SK-N-SH treated with all-trans-retinoic acid at 6 μM for 48 hours (cell line): Measurements from ENCODE around the gene JUND.

Experiments
- ESRRG ChIP-seq: fragments of 250-450 bp; sonication (Bioruptor Pico); IDR thresholded peaks from 2 replicates; pipeline ENCODE4 v1.6.1; 2021; ENCODE audit warnings: mild to moderate bottlenecking
- GLIS3 ChIP-seq: fragments of 250-450 bp; sonication (Bioruptor Pico); IDR thresholded peaks from 2 replicates; pipeline ENCODE4 v1.5.0; 2020; ENCODE audit warnings: mild to moderate bottlenecking, moderate library complexity
- ISL1 ChIP-seq: fragments of 250-450 bp; sonication (Bioruptor Pico); IDR thresholded peaks from 2 replicates; pipeline ENCODE4 v2.1.2; 2022; ENCODE audit warnings: mild to moderate bottlenecking, moderate library complexity
- RARB ChIP-seq: fragments of 250-450 bp; sonication (Bioruptor Pico); IDR thresholded peaks from 2 replicates; pipeline ENCODE4 v1.8.0; 2021; ENCODE audit warnings: mild to moderate bottlenecking, moderate library complexity
- TCF4 ChIP-seq: fragments of 250-450 bp; sonication (Bioruptor Pico); IDR thresholded peaks from 2 replicates; pipeline ENCODE4 v1.8.0; 2021; ENCODE audit warnings: mild to moderate bottlenecking, moderate library complexity, borderline replicate concordance
- ZFP30 ChIP-seq: fragments of 450-650 bp; formaldehyde crosslinking; IDR thresholded peaks from 2 replicates; pipeline ENCODE4 v1.5.0; 2022; ENCODE audit warnings: mild to moderate bottlenecking, moderate library complexity
- ZNF565 ChIP-seq: fragments of 450-650 bp; formaldehyde crosslinking; conservative IDR thresholded peaks from 2 replicates; pipeline ENCODE4 v1.5.0; 2020; ENCODE audit warnings: low read depth, mild to moderate bottlenecking, moderate library complexity
- ZNF70 ChIP-seq: fragments of 450-650 bp; formaldehyde crosslinking; IDR thresholded peaks from 2 replicates; pipeline ENCODE4 v1.5.0; 2020; ENCODE audit warnings: mild to moderate bottlenecking, moderate library complexity
- ZNF8 ChIP-seq: fragments of 450-650 bp; formaldehyde crosslinking; IDR thresholded peaks from 2 replicates; pipeline ENCODE4 v1.5.0; 2020; ENCODE audit warnings: mild to moderate bottlenecking, moderate library complexity
- TF ChIP-seq, protein P1 (sequence below): fragments of 250-450 bp; sonication (Bioruptor Pico); IDR thresholded peaks from 2 replicates; pipeline ENCODE4 v1.5.1; 2020; ENCODE audit warnings: low read depth, mild to moderate bottlenecking, moderate library complexity
- TF ChIP-seq, protein P2 (sequence below): fragments of 250-450 bp; sonication (Bioruptor Pico); IDR thresholded peaks from 2 replicates; pipeline ENCODE4 v1.8.0; 2021; ENCODE audit warnings: low read depth, mild to moderate bottlenecking, moderate library complexity, borderline replicate concordance
- TF ChIP-seq, protein P3 (sequence below): fragments of 250-450 bp; sonication (Bioruptor Pico); IDR thresholded peaks from 2 replicates; pipeline ENCODE4 v1.8.0; 2020; ENCODE audit warnings: mild to moderate bottlenecking, moderate library complexity, borderline replicate concordance
- TF ChIP-seq, protein P4 (sequence below): fragments of 250-450 bp; sonication (Bioruptor Pico); IDR thresholded peaks from 2 replicates; pipeline ENCODE4 v1.5.0; 2020; ENCODE audit warnings: mild to moderate bottlenecking, moderate library complexity

DNA sequence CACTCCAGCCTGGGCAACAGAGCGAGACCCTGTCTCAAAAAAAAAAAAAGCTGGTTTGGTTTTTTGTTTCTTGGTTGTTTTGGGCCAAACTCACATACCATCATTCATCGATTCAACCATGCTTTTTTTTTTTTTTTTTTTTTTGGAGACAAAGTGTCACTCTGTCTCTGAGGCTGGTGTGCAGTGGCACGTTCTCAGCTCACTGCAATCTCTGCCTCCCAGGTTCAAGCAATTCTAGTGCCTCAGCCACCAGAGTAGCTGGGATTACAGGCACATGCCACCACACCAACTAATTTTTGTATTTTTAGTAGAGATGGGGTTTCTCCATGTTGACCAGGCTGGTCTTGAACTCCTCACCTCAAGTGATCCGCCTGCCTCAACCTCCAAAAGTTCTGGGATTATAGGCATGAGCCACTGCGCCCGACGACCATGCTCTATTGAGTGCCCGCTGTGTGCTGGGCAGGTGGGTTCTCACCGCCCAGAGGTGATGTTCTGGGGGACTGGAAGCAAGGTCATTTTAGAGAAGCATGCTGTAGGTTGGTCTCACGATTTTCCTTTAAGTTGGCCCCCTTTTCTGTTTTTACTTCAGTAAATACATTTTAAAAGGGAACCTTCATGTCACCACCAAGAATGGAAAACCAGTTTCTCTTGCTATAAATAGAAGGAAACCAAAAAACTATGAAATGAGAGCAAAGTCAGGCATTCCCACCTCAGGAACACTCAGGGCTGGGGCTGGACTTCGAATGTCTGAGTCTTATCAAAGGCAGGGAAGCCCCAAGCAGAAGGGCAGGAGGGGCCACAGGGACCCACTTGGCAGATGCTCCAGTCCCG is 8.3 kb upstream of the JUND start:
- TF ChIP-seq ZNF565 (CRISPR knock-in tag) (no peak), ISL1 (CRISPR knock-in tag) (no peak), TCF4 (CRISPR knock-in tag) (no peak), ZNF70 (CRISPR knock-in tag) (no peak), GLIS3 (no peak), RARB (no peak), ESRRG (no peak), ZFP30 (CRISPR knock-in tag) (no peak), ZNF8 (no peak)
- TF ChIP-seq, protein P1, sequence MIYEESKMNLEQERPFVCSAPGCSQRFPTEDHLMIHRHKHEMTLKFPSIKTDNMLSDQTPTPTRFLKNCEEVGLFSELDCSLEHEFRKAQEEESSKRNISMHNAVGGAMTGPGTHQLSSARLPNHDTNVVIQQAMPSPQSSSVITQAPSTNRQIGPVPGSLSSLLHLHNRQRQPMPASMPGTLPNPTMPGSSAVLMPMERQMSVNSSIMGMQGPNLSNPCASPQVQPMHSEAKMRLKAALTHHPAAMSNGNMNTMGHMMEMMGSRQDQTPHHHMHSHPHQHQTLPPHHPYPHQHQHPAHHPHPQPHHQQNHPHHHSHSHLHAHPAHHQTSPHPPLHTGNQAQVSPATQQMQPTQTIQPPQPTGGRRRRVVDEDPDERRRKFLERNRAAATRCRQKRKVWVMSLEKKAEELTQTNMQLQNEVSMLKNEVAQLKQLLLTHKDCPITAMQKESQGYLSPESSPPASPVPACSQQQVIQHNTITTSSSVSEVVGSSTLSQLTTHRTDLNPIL (CRISPR knock-in tag) = no peak
- TF ChIP-seq, protein P2, sequence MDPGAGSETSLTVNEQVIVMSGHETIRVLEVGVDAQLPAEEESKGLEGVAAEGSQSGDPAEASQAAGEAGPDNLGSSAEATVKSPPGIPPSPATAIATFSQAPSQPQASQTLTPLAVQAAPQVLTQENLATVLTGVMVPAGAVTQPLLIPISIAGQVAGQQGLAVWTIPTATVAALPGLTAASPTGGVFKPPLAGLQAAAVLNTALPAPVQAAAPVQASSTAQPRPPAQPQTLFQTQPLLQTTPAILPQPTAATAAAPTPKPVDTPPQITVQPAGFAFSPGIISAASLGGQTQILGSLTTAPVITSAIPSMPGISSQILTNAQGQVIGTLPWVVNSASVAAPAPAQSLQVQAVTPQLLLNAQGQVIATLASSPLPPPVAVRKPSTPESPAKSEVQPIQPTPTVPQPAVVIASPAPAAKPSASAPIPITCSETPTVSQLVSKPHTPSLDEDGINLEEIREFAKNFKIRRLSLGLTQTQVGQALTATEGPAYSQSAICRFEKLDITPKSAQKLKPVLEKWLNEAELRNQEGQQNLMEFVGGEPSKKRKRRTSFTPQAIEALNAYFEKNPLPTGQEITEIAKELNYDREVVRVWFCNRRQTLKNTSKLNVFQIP (CRISPR knock-in tag) = no peak
- TF ChIP-seq, protein P3, sequence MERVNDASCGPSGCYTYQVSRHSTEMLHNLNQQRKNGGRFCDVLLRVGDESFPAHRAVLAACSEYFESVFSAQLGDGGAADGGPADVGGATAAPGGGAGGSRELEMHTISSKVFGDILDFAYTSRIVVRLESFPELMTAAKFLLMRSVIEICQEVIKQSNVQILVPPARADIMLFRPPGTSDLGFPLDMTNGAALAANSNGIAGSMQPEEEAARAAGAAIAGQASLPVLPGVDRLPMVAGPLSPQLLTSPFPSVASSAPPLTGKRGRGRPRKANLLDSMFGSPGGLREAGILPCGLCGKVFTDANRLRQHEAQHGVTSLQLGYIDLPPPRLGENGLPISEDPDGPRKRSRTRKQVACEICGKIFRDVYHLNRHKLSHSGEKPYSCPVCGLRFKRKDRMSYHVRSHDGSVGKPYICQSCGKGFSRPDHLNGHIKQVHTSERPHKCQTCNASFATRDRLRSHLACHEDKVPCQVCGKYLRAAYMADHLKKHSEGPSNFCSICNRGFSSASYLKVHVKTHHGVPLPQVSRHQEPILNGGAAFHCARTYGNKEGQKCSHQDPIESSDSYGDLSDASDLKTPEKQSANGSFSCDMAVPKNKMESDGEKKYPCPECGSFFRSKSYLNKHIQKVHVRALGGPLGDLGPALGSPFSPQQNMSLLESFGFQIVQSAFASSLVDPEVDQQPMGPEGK (CRISPR knock-in tag) = no peak
- TF ChIP-seq, protein P4, sequence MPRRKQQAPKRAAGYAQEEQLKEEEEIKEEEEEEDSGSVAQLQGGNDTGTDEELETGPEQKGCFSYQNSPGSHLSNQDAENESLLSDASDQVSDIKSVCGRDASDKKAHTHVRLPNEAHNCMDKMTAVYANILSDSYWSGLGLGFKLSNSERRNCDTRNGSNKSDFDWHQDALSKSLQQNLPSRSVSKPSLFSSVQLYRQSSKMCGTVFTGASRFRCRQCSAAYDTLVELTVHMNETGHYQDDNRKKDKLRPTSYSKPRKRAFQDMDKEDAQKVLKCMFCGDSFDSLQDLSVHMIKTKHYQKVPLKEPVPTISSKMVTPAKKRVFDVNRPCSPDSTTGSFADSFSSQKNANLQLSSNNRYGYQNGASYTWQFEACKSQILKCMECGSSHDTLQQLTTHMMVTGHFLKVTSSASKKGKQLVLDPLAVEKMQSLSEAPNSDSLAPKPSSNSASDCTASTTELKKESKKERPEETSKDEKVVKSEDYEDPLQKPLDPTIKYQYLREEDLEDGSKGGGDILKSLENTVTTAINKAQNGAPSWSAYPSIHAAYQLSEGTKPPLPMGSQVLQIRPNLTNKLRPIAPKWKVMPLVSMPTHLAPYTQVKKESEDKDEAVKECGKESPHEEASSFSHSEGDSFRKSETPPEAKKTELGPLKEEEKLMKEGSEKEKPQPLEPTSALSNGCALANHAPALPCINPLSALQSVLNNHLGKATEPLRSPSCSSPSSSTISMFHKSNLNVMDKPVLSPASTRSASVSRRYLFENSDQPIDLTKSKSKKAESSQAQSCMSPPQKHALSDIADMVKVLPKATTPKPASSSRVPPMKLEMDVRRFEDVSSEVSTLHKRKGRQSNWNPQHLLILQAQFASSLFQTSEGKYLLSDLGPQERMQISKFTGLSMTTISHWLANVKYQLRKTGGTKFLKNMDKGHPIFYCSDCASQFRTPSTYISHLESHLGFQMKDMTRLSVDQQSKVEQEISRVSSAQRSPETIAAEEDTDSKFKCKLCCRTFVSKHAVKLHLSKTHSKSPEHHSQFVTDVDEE = no peak
